GM12873 (cell line): ENCODE results near the gene TMEM176B.

Experiments
- TF ChIP-seq, protein P1 (sequence below): IDR thresholded peaks from 2 replicates; pipeline ENCODE4 v1.5.1; 2012; ENCODE audit warnings: low read depth, mild to moderate bottlenecking, moderate library complexity, low read length, control low read depth; ENCODE audit not compliant: insufficient read depth; ENCODE audit errors: missing control alignments

TMEM176B gene

DNA sequence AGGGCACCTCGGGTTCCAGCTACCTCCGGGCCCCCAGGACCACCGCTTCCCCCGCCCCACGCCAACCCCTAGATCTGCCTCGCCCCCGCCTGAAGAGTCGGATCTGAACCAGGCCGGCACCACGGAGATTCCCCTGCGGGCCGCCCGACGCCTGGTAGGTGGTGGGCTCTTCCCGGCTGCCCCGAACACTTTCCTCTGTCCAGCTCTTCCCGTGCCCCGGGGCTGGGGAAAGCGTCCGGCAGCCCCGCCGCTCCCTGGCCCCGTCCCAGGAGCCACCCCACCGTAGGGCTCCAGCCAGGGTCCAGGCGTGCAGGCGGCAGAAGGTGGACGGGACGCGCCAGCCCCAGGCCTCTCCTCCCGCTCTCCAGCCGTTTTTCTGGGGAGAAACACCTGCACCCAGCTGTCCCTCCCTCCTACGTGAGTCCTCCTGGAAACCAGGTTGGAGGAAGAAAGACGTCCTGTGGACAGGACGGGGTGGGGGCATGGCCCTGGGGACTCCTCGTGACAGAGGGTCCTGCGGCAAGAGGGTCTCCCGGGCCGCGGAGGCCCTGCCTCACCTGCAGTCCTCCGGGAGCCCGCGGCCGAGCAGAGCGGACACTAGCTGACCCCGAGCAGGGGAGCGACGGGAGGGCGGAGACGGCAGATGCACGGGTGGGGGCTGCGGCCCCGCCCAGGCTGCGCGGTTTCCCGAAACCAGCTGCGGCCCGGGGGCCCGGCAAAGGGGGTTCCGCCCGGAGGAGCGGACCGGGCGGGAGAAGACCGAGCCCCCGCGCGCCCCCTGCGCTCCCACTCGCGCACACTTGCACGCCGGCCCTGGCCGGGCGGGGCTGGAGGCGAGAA is at the start of gene TMEM176B:
TSS of gene TMEM176B (minus strand) at position 624 of the 840 bp plus-strand sequence. CDS start 3,795 bp downstream, outside the sequence.
- TF ChIP-seq, protein P1, sequence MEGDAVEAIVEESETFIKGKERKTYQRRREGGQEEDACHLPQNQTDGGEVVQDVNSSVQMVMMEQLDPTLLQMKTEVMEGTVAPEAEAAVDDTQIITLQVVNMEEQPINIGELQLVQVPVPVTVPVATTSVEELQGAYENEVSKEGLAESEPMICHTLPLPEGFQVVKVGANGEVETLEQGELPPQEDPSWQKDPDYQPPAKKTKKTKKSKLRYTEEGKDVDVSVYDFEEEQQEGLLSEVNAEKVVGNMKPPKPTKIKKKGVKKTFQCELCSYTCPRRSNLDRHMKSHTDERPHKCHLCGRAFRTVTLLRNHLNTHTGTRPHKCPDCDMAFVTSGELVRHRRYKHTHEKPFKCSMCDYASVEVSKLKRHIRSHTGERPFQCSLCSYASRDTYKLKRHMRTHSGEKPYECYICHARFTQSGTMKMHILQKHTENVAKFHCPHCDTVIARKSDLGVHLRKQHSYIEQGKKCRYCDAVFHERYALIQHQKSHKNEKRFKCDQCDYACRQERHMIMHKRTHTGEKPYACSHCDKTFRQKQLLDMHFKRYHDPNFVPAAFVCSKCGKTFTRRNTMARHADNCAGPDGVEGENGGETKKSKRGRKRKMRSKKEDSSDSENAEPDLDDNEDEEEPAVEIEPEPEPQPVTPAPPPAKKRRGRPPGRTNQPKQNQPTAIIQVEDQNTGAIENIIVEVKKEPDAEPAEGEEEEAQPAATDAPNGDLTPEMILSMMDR = no peak

DNA sequence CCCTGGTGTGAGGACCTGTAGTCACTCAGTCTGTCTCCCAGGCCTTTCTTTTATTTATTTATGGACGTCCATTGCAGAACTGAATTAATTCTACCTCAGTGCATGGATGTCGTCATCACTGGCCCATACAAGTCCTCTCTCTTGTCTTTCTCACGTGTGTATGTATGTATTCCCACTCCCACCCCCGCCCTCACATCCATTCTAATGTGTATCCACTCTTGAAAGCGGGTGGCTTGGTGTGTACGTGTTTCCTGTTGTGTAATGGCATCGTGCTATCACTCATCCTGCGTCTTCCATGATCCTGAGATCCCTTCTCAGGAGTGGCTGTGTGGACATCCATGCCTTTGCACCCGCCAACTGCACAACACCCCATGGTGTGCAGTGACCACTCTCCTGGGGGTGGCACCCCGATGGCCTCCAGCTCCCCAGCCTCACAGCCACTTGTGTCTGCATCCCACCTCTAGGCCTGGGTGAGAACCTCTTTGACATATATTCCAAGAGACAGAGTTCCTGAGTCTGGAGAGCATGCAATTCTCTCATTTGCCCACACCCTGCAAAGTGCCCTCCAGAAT is 49.1 kb upstream of the TMEM176B start:
- TF ChIP-seq, protein P1 = no peak

DNA sequence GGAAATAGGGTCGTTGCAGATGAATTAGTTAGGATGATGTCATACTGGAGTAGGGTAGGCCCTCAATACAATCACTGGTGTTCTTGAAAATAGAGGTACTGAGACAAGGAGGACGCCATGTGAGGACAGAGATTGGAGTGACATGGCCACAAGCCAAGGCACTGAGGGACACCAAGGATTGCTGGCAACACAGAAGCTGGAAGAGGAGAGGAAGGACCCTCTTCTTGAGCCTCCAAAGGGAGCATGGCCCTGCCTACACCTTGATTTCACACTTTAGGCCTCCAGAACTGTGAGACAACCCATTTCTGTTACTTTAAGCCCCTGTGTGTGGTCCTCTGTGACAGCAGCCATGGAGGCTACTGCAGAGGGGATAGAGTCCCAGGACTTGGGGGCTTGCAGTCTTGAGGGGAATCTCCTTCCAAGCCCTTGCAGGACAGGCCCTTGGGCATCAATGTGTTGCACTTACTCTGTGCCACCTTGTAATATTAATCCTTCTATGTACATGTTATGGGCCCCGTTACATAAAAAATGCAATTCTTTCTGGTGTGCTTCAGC is 48.5 kb upstream of the TMEM176B start:
- TF ChIP-seq, protein P1 = no peak

DNA sequence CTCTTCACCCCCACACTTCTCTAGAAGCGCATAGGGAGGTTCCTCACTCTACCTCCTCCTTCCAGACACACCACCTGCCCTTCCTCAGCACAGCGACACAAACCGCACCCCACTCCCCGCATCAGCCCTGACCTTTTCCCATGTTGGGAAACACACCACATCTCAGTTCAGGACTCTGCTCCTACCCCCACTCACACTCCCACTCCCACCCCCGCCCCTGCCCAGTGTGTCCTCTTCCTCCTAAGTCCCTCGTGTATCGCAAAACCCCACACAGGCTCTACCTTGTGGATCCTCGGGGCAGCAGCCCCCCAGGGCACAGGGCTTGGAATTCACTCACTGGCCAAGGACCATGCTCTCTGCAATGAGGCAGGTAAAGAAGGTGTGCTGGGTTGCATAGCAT is 47.9 kb upstream of the TMEM176B start:
- TF ChIP-seq, protein P1 = no peak

DNA sequence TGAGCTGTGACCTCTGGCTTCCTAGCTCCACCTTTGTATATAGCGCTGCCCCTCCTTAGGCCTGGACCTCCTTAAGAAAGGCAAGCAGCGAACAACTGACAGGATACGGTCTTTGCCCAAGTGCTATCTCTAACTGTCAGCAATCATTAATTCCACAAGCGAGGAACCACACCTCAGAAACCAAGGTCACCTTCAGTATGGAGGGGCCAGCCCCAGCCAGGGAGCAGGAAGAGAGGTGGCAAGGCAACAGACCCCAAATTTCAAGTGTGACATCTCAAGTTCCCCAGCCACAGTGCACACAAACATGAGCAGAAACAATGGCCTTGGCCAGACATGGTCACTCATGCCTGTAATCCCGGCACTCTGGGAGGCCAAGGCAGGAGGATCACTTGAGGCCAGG is 47.4 kb upstream of the TMEM176B start:
- TF ChIP-seq, protein P1 = no peak

DNA sequence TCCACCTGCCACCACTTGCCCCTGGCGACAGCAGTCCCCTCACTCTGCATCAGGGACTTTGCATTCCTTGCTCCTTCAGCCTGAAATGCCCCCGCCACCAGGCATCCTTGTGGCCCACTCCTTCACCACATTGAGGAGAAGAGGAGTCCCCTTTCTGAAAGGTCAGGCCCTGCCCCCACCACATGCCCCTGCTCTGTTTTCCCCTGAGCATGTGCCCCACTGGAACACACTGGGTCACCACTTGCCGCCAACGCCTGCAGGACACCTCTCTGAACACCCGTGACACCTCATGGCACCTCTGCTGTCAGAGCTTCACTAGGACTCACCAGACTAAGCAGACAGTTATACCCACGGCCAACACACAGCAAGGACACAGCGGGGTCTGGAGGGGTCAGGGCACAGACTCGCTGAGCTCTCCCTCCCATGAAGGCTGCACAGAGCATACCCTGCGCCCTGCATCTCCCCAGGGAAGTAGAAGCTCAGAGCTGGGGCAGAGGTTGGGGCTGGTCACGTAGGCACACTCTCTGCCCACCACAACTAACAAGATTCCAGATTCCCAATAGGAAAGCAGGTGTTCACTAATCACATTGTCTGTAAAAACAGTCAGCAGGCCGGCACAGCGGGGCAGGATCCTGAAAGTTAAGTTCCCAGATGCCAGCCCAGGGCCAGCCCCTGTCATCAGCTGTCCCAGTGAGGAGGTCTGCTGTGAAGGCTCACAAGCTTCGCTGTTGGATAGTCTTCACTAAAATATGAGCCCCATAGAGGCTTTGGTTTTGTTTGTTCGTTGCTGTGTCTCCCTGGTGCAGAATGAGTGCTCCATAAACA is 46.3 kb upstream of the TMEM176B start:
- TF ChIP-seq, protein P1 = no peak
